Thyroid gland (tissue), 4 donors: Measurements from ENCODE around the gene TANC1.

Source experiments
- CTCF ChIP-seq, 6 experiments: fragments of 200-600 bp in 3 of 6; fragments of 450-650 bp in 3 of 6; sonication (generic) in 3 of 6; IDR thresholded peaks; one replicate each; pipeline ENCODE4 v1.5.1; 2016 to 2019; ENCODE audit warnings: antibody characterized with exemption in 6 of 6, mild to moderate bottlenecking in 2 of 6, inconsistent platforms in 1 of 6, moderate library complexity in 1 of 6
- POLR2A ChIP-seq, 2 donors: fragments of 450-650 bp; IDR thresholded peaks; one replicate each; pipeline ENCODE4 v1.6.1; 2017; ENCODE audit warnings: antibody characterized with exemption in 2 of 2, mild to moderate bottlenecking in 2 of 2, moderate library complexity in 1 of 2

GRCh38 chr2:159213296-159213695, 244.9 kb downstream of the TANC1 start:
- TF ChIP-seq POLR2A (IDR thresholded peaks at IDR 0.05) (no peak), CTCF (IDR thresholded peaks at IDR 0.05) (no peak)
